OCI-LY7 (cell line): ENCODE measurements around the gene SNTB2.

Experiments used
- CTCF ChIP-seq: fragments of 200-600 bp; sonication (generic); conservative IDR thresholded peaks from 2 replicates; pipeline ENCODE4 v1.5.1; 2014; ENCODE audit warnings: mild to moderate bottlenecking, antibody characterized with exemption, low read length, moderate library complexity, mixed read lengths
- EZH2phosphoT487 ChIP-seq: fragments of 200-600 bp; sonication (generic); IDR thresholded peaks from 2 replicates; pipeline ENCODE4 v1.6.1; 2018; ENCODE audit warnings: low read depth, borderline replicate concordance, mild to moderate bottlenecking, mixed run types, antibody characterized with exemption, low read length, moderate library complexity, mixed read lengths

DNA sequence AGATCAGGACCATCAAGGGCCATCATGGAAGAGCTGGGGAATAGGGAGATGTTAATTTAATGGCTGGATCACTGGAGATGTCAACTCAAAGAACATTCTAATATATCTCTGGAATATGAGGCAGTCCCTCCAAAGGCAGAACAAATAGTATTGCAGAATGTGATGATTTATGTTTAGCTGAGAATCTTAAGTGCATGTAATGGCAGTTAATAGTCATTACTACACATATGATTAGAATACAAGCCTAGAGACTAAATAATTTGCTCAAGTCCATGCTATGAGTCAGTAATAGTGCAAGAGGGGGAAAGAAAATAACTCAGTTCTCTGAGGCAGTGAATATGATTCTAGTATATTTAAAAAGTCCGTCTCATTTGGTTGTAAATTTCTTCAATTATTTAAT, 32.3 kb downstream of the SNTB2 start:
- TF ChIP-seq CTCF, result no peak
- TF ChIP-seq EZH2phosphoT487, result no peak
